ENCODE results near the gene ABCB4. TPM values are rescaled to one million over a fixed set of nuclear protein-coding genes. Genes with fewer than 3 reads are reported as not detected.
"Not testable (repeated sequence)": the region's sequence is repeated elsewhere in the genome, so short reads cannot be mapped to it uniquely, and the experiment has no call there.

The ABCB4 gene
- total RNA-seq, 4 donors from 2014 or later, result 0.29 to 2.4 (median 1.1) TPM; not detected in 1

DNA sequence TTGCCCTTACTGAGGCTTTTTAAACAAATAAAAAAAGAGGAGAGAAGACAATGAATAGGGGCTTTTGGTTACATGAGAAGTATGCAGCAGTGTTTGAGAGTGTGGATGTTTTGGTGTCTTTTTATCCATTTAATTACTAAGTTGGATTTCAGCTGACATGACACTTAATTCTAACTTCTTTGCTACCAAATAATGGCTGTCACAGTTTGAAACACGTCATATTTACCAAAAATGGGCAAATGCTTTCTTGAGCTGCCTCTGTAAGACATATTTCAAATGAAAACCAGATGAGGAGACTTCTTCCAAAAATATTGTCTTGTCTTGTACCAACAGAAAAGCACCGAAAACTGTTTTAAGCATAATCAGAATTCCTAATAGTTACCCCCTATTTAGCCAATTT lies 4.0 kb downstream of the ABCB4 start:
- Histone ChIP-seq H3K27me3 (no peaks in the 10 kb centered on the region), H3K4me3 (no peak overlapping the region), H3K36me3 (no peaks in the 10 kb centered on the region), H3K9me3 (no peaks in the 10 kb centered on the region), H3K4me1 (no peaks in the 10 kb centered on the region), H3K27ac (no peak overlapping the region)
- intact Hi-C loops (cut with DNase I; ENCODE audit: low total_unique reads), result no loop called here
- TF ChIP-seq, protein P1, sequence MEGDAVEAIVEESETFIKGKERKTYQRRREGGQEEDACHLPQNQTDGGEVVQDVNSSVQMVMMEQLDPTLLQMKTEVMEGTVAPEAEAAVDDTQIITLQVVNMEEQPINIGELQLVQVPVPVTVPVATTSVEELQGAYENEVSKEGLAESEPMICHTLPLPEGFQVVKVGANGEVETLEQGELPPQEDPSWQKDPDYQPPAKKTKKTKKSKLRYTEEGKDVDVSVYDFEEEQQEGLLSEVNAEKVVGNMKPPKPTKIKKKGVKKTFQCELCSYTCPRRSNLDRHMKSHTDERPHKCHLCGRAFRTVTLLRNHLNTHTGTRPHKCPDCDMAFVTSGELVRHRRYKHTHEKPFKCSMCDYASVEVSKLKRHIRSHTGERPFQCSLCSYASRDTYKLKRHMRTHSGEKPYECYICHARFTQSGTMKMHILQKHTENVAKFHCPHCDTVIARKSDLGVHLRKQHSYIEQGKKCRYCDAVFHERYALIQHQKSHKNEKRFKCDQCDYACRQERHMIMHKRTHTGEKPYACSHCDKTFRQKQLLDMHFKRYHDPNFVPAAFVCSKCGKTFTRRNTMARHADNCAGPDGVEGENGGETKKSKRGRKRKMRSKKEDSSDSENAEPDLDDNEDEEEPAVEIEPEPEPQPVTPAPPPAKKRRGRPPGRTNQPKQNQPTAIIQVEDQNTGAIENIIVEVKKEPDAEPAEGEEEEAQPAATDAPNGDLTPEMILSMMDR (IDR thresholded peaks at IDR 0.05), result no peak
- TF ChIP-seq POLR2A (IDR thresholded peaks at IDR 0.05), result no peak
- DNase-seq, result no peak

DNA sequence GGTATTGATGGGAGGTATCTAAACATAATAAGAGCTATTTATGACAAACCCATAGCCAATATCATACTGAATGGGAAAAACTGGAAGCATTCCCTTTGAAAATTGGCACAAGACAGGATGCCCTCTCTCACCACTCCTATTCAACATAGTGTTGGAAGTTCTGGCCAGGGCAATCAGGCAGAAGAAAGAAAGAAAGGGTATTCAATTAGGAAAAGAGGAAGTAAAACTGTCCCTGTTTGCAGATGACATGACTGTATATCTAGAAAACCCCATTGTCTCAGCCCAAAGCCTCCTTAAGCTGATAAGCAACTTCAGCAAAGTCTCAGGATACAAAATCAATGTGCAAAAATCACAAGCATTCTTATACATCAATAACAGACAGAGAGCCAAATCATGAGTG lies 6.3 kb downstream of the ABCB4 start:
- intact Hi-C loops (cut with DNase I; ENCODE audit: low total_unique reads); H3K4me3 ChIP-seq; DNase-seq; H3K9me3 ChIP-seq; H3K36me3 ChIP-seq; H3K27me3 ChIP-seq; H3K27ac ChIP-seq; H3K4me1 ChIP-seq: not testable (repeated sequence)

- H3K36me3 ChIP-seq; intact Hi-C loops (cut with DNase I; ENCODE audit: low total_unique reads); H3K27me3 ChIP-seq; H3K27ac ChIP-seq; H3K9me3 ChIP-seq; H3K4me1 ChIP-seq; DNase-seq; H3K4me3 ChIP-seq: not testable (repeated sequence)
Measured at GRCh38 chr7:87465534-87465880, 10.0 kb downstream of the ABCB4 start.

DNA sequence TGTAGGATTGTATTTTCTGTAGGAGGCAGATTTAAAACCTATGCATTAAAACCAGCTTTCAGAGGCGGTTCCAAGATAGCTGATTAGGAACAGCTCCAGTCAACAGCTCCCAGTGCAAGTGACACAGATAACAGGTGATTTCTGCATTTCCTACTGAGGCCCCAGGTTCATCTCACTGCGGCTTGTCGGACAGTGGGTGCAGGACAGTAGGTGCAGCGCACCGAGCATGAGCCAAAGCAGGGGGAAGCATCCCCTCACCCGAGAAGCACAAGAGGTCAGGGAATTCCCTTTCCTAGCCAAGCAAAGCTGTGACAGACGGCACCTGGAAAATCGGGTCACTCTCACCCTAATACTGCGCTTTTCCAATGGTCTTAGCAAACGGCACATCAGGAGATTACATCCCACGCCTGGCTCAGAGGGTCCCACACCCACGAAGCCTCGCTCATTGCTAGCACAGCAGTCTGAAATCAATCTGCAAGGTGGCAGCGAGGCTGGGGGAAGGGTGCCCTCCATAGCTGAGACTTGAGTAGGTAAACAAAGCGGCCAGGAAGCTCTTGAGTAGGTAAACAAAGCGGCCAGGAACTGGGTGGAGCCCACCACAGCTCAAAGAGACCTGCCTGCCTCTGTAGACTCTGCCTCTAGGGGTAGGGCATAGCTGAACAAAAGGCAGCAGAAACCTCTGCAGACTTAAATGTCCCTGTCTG lies 10.5 kb downstream of the ABCB4 start:
- DNase-seq; H3K27ac ChIP-seq; intact Hi-C loops (cut with DNase I; ENCODE audit: low total_unique reads); H3K4me3 ChIP-seq; H3K9me3 ChIP-seq; H3K36me3 ChIP-seq; H3K27me3 ChIP-seq; H3K4me1 ChIP-seq: not testable (repeated sequence)

DNA sequence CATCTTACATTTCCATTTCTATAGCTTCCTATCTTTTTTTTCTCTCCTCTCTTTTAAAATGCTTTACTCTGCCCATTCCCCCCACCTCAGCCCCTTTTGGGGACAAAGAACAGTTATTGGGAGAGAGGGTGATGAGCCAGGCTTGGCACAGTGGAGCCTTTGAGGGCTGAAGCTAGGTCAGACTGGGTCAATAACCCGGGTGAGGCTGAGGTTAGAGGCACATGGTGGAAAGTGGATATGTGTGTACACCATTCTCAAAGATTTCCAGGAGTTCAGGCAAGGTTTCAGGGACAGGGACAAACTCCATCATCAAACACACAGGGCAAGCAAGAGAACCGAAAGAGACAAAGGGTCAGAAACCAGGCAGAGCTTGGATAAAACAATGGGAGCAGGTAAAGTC lies 11.5 kb downstream of the ABCB4 start:
- Histone ChIP-seq H3K36me3 (no peaks in the 10 kb centered on the region), H3K27me3 (no peaks in the 10 kb centered on the region), H3K4me3 (no peak overlapping the region), H3K9me3 (no peaks in the 10 kb centered on the region), H3K4me1 (no peaks in the 10 kb centered on the region), H3K27ac (no peak overlapping the region)
- DNase-seq, result no peak
- no peak for TF ChIP-seq POLR2A (IDR thresholded peaks at IDR 0.05)
- TF ChIP-seq, protein P1 (IDR thresholded peaks at IDR 0.05), result no peak
- intact Hi-C loops (cut with DNase I; ENCODE audit: low total_unique reads), result no loop called here

GRCh38 chr7:87460444-87460843 lies 15.0 kb downstream of the ABCB4 start:
- H3K27ac ChIP-seq; H3K9me3 ChIP-seq; DNase-seq; H3K4me1 ChIP-seq; H3K36me3 ChIP-seq; intact Hi-C loops (cut with DNase I; ENCODE audit: low total_unique reads); H3K27me3 ChIP-seq; H3K4me3 ChIP-seq: not testable (repeated sequence)

DNA sequence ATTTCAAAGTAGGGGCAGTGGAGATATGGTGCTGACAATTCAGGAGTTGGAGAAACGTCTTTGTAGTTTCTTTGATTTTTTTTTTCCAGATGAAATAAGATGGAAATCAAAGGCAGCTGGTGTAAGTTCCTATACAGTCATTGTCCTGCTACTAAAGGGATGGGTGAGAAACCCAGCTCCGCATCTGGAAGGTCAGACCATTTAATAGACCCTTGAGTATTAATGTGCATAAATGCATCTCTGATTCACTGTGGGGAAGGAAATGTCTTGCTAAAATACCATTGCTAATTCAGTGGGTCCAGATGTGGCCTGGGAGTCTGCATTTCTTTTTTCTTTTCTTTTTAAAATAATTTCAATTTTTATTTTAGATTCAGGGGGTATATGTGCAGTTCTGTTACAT lies 15.5 kb downstream of the ABCB4 start:
- no peak for DNase-seq
- H3K4me1 ChIP-seq, result no peaks in the 10 kb centered on the region
- no peaks in the 10 kb centered on the region for H3K27me3 ChIP-seq
- no peaks in the 10 kb centered on the region for H3K36me3 ChIP-seq
- no peak overlapping the region for H3K4me3 ChIP-seq
- intact Hi-C loops (cut with DNase I; ENCODE audit: low total_unique reads), result no loop called here
- TF ChIP-seq POLR2A (IDR thresholded peaks at IDR 0.05), result no peak
- TF ChIP-seq, protein P1 (IDR thresholded peaks at IDR 0.05), result no peak
- no peaks in the 10 kb centered on the region for H3K9me3 ChIP-seq
- no peak overlapping the region for H3K27ac ChIP-seq

All from uterus (tissue), 4 donors.